Activated CD4-positive, alpha-beta T cell treated with anti-CD3 and anti-CD28 coated beads, Interleukin-2, amount 10 ng/mL, durations not matched to agents 7 days and 5 days (primary cell): Measurements from ENCODE around the gene HPF1. TPM values are rescaled to one million over a fixed set of nuclear protein-coding genes. Genes with fewer than 3 reads are reported as not detected.
"Not testable (repeated sequence)": the region's sequence is repeated elsewhere in the genome, so short reads cannot be mapped to it uniquely, and the experiment has no call there.

Experiments
- CTCF ChIA-PET: fragments of 350-600 bp; sonication (Branson Sonifier 250); formaldehyde crosslinking; loops from one replicate; lab custom pipeline; 2021; ENCODE audit warnings: antibody characterized with exemption; lab: Charles Lee
- POLR2A ChIA-PET: fragments of 350-600 bp; sonication (Branson Sonifier 250); formaldehyde crosslinking; loops from one replicate; lab custom pipeline; 2021; ENCODE audit warnings: antibody characterized with exemption; lab: Charles Lee
- DNase-seq: peaks from one replicate; pipeline ENCODE4 v3.0.0-alpha.2; 2020
- H3K27ac Mint-ChIP-seq: one replicate; pipeline ENCODE4 v1.8.0; 2021; ENCODE audit warnings: mild to moderate bottlenecking, moderate library complexity, mixed read lengths
- H3K27me3 Mint-ChIP-seq: one replicate; pipeline ENCODE4 v1.8.0; 2021; ENCODE audit warnings: mixed read lengths
- H3K36me3 Mint-ChIP-seq: one replicate; pipeline ENCODE4 v1.8.0; 2021; ENCODE audit warnings: low read depth, mixed read lengths
- H3K4me1 Mint-ChIP-seq: one replicate; pipeline ENCODE4 v1.8.0; 2021; ENCODE audit warnings: mixed read lengths
- H3K4me3 Mint-ChIP-seq: one replicate; pipeline ENCODE4 v1.8.0; 2021; ENCODE audit warnings: mild to moderate bottlenecking, moderate library complexity, mixed read lengths
- H3K9me3 Mint-ChIP-seq: one replicate; pipeline ENCODE4 v1.8.0; 2021; ENCODE audit warnings: mixed read lengths
- total RNA-seq, 2 experiments: library from RNA; stranded (reverse); gene quantifications; one replicate each; pipeline ENCODE4 v1.2.3, GENCODE V29; 2021

The HPF1 gene
- total RNA-seq: 10 to 100 TPM; 19.8 to 23.3 TPM

DNA sequence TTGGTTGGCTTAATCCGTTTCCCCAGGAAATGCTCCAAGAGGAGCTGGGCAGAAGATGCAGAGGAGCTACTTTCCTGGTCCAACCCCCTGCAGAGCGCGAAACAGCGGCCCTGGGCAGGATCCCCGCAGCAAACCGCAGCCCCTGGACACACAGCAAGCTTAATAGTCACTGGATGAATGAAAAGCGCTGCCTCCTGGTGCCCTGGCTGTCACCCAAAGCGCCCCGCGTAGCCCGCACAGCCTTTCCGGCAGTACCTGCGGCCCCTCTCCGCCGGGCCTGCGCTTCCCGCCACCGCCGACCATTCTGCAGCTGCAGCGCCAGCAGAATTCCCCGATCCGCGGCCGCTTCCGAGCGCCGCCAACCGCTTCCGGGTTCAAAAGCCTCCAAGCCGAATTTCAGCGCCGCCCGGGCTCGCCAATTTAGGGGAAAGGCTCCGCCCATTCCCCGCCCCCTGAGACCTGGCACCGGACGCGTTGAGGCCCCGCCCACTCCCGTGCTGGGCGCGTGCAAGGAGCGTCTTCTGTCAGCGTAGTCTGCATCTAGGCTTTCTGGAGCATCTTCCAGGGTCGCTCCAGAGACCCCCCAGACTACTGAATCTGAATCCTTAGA lies at the start of gene HPF1:
HPF1 (minus strand) TSS at position 370 of the 610 bp plus-strand sequence; CDS start at position 303, 67 bp downstream.
- Mint-ChIP-seq H3K4me1 (peaks cover 35% of the 10 kb centered on the region), H3K27ac (peak within 1 kb of the TSS; percentile 83), H3K27me3 (peaks cover 10% of the 10 kb centered on the region), H3K36me3 (no peaks in the 10 kb centered on the region), H3K9me3 (no peaks in the 10 kb centered on the region), H3K4me3 (peak within 1 kb of the TSS; percentile 80)
- POLR2A ChIA-PET: interaction anchor here (0.5 kb wide), 1 partner anchor 347 kb away, joined by 3 read pairs; no protein-coding TSS in a partner anchor
- CTCF ChIA-PET: no interaction called here
- DNase-seq: peak; percentile 94

DNA sequence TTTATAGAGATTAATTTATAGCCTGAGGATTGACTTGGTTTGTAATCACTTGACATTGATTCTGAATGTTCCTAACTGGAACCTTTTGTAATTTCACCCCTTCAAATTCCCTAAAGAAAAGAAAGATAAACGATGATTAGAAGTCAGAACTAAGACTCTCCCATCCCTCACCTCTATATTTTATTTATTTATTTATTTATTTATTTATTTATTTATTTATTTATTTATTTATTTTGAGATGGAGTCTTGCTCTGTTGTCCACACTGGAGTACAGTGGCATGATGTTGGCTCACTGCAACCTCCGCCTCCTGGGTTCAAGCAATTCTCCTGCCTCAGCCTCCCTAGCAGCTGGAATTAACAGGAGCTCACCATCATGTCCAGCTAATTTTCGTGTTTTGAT lies 49.0 kb upstream of the HPF1 start:
- POLR2A ChIA-PET, CTCF ChIA-PET, H3K4me3 Mint-ChIP-seq, H3K4me1 Mint-ChIP-seq, DNase-seq, H3K9me3 Mint-ChIP-seq, H3K27ac Mint-ChIP-seq, H3K27me3 Mint-ChIP-seq, H3K36me3 Mint-ChIP-seq: not testable (repeated sequence)

DNA sequence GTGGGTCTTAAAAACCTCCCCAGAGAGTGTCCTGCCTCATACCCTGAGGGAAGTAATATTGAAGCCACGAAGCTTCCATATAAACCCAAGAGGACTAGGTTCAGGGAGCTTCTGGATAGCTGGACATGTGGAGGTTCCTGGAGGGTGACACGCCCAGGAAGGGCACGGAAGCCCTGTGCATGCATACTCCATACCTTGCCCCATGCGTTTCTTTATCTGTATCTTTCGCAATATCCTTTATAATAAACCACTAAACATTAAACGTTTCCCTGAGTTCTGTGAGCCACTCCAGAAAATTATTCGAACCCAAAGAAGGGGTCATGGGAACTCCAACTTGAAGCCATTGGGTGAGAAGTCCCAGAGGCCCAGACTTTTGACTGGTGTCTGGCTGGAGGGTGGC lies 45.7 kb upstream of the HPF1 start:
- peaks cover 8% of the 10 kb centered on the region for H3K27me3 Mint-ChIP-seq
- H3K4me3 Mint-ChIP-seq: no peak overlapping the region
- no peak overlapping the region for H3K27ac Mint-ChIP-seq
- H3K9me3 Mint-ChIP-seq: no peaks in the 10 kb centered on the region
- ChIA-PET CTCF (interaction anchor here (0.6 kb wide), 1 partner anchor 38 kb away, joined by 3 read pairs; no protein-coding TSS in a partner anchor), POLR2A (no interaction called here)
- no peaks in the 10 kb centered on the region for H3K36me3 Mint-ChIP-seq
- DNase-seq: no peak
- no peaks in the 10 kb centered on the region for H3K4me1 Mint-ChIP-seq

DNA sequence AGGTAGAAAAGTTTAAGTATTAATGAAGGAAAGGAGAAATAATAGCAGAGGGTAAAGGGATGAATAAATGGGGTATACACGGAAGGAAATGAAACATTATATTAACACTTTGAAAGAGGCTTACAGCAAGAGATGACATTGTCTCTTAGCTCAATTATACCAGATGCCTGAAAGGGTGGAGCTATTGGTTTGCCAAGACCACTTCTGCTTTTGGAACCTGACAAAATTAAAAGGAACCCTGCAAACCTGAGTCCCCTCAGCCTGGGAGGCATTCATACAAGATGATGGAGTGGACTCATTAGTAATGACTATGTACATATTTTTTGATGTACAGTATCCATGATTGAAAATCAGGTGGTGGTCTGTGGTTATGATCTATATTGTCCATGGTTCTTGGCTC lies 45.1 kb upstream of the HPF1 start:
- POLR2A ChIA-PET: no interaction called here
- Mint-ChIP-seq H3K9me3 (no peaks in the 10 kb centered on the region), H3K36me3 (no peaks in the 10 kb centered on the region), H3K4me3 (no peak overlapping the region), H3K4me1 (no peaks in the 10 kb centered on the region), H3K27me3 (peaks cover 8% of the 10 kb centered on the region), H3K27ac (no peak overlapping the region)
- CTCF ChIA-PET: no interaction called here
- DNase-seq: no peak

DNA sequence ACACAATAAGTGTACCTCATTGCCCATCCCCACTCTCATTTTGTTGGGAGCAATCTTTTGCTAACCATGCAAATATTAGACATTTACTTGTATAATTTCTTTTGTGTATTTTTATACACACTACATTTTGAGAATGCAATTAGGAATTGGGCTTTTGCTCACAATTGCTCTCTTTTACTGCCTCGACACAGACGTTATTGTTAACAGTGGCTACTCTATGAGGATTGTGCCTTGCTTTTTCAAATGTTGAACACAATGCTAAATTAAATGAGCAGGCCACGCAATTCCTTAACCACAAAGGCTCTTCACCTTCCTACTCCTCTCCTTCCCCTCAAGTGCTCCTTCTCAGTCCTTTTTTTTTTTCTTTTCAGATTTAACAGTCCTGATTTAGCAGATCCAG lies 42.8 kb upstream of the HPF1 start:
- Mint-ChIP-seq H3K27ac (no peak overlapping the region), H3K9me3 (no peaks in the 10 kb centered on the region), H3K4me1 (no peaks in the 10 kb centered on the region), H3K27me3 (peaks cover 5% of the 10 kb centered on the region), H3K4me3 (no peak overlapping the region), H3K36me3 (no peaks in the 10 kb centered on the region)
- no peak for DNase-seq
- ChIA-PET POLR2A (no interaction called here), CTCF (no interaction called here)

DNA sequence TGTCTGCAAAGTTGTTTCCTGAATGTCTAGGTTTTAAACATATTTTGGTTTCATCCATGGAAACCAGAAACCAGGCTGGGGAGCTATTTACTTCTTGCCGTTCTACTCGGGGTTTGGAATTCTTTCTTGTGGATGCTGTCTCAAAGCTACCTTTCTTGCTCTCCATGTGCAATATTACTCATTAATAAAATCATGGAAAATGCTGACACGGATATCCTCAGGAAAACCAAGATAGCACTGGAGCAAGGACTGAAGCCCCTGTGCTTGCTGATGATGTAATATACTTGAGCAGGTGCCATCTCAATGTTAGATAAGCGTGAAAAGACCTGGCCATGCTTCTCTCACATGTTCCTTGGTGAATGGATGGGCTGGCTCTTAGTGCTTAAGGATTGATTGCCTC lies 41.5 kb upstream of the HPF1 start:
- Mint-ChIP-seq H3K4me1 (no peaks in the 10 kb centered on the region), H3K9me3 (no peaks in the 10 kb centered on the region), H3K27ac (no peak overlapping the region), H3K27me3 (peaks cover 5% of the 10 kb centered on the region), H3K36me3 (no peaks in the 10 kb centered on the region), H3K4me3 (no peak overlapping the region)
- ChIA-PET POLR2A (no interaction called here), CTCF (no interaction called here)
- DNase-seq: no peak

DNA sequence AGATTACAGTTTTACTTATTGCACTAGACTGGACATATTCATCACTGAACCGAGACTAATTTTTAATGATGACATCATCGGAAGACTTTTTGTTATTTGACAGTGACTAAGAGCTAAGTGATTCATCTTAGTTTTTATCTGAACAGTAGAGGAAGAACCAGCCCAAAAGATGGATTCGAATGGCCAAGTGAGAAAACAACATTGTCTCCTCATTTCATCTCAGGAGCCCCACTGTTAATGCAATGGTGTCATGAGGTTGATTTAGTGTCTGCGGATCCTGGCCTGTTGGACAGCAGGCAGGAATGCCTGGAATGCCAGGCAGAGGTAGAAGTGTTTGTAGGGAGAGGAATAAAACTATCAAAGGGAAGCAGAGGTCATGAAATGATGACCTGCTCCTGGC lies 37.8 kb upstream of the HPF1 start:
- ChIA-PET CTCF (interaction anchor here (0.6 to 1.8 kb wide), 3 partner anchors 9 to 20 kb away, joined by 3 to 4 read pairs (median 3); no protein-coding TSS in a partner anchor), POLR2A (no interaction called here)
- no peak overlapping the region for H3K4me3 Mint-ChIP-seq

DNA sequence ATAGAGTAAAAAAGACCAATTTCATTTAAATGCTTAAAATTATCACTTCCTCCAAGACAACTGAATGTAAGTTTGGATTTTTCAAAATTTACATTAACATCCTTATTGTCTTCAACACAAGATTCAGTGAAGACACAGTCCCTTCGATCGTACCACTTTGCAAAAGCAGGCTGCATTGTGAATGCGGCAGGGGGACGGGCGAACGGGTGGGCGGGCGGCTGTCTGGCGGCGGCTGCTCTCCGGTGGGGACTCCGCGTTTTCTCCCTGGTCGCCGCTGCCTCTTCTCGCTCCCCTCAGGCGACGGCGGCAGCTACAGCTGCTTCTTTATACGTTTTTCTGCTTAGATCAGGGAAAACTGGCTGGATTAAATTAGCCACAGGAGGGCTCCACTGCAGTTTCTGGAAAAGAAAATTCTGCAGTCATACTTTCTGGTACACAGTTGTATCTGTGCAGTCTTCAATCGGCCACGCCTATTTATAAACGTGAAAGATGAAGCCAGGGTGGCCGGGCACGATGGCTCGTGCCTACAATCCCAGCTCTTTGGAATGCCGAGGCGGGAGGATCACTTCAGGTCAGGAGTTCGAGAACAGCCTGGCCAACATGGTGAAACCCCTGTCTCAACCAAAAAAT lies 33.9 kb upstream of the HPF1 start:
- Mint-ChIP-seq H3K4me1 (peaks cover 5% of the 10 kb centered on the region), H3K9me3 (no peaks in the 10 kb centered on the region), H3K27me3 (peaks cover 21% of the 10 kb centered on the region), H3K36me3 (no peaks in the 10 kb centered on the region), H3K27ac (no peak overlapping the region), H3K4me3 (no peak overlapping the region)
- POLR2A ChIA-PET: no interaction called here
- CTCF ChIA-PET: interaction anchor here (1.1 to 1.6 kb wide), 2 partner anchors 17 to 19 kb away, joined by 4 to 6 read pairs; no protein-coding TSS in a partner anchor
- DNase-seq: peak; percentile 7

More for the DNA sequence above, 37.8 kb upstream of the HPF1 start:
- Mint-ChIP-seq H3K36me3 (no peaks in the 10 kb centered on the region), H3K9me3 (no peaks in the 10 kb centered on the region), H3K4me1 (peaks cover 5% of the 10 kb centered on the region), H3K27ac (no peak overlapping the region), H3K27me3 (peaks cover 22% of the 10 kb centered on the region)
- DNase-seq: no peak

DNA sequence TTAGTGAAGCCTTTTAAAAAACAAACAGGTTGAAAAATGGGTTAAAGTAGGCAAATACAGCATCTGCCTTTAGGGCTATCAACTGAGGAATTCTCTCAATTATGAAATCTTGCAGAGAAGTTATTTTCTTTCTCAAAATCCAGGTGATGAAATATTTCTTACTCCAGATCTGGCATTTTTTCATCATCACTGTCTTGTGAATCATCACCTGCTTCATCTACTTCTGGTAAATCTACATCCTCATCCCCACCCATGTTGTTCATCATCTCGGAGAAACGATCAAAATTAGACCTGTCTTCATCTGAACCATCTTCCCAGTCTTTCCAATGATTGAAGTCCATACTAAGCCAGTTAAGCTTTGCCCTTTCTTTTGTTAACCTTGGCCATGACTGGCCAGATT lies 33.3 kb upstream of the HPF1 start:
- H3K36me3 Mint-ChIP-seq: no peaks in the 10 kb centered on the region
- POLR2A ChIA-PET: no interaction called here
- H3K4me1 Mint-ChIP-seq: peaks cover 5% of the 10 kb centered on the region
- H3K27ac Mint-ChIP-seq: no peak overlapping the region
- peaks cover 20% of the 10 kb centered on the region for H3K27me3 Mint-ChIP-seq
- H3K4me3 Mint-ChIP-seq: no peak overlapping the region
- H3K9me3 Mint-ChIP-seq: no peaks in the 10 kb centered on the region
- CTCF ChIA-PET: interaction anchor here (1.1 to 1.6 kb wide), 2 partner anchors 16 to 20 kb away, joined by 4 to 6 read pairs; no protein-coding TSS in a partner anchor
- no peak for DNase-seq

DNA sequence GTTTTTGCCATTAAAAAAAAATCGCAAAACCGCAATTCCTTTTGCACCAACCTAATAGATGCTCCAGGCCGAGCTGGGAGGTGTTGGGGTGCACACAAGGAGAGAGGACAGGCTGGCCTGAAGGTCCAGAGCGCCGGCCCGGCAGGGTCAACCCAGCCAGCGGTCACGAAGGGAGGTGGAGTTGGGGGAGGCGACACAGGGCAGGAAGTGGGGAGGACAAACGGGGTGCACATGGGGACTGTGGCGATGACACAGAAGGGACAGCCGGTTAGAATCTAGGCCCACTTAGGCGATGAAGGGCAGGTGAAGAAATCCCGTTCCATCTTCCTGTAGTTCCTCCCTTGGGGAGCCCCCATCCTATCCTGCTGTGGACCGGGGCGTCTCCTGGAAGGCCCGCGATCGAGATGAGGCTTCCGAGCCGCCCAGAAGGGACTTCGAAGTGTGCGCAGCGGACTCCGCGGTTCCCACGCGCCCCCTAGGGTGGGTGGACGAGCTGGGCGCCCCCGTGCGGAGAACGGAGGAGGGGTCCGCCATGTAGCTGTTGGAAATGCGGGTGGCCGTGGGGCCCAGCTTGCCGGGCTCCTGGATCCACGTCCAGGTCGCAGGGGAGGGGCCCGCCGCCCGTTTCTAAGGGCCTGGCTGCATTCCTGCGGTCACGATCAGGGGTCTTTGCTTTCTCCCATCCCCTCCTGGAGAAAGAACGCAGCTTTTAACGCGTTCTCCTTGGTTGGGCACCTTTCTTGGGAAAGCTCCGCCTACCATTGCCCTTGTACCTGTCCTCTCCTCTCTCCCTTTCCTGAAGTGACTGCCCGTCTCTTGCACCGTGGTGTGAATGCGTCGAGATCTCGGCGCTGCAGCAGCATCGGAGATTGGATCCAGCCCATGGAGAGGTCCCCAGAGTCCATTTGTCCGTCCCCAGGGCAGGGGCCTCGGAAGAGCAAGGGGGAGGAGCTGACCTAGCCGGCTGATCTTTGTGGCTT lies 17.0 kb upstream of the HPF1 start:
- POLR2A ChIA-PET: interaction anchor here (0.6 kb wide), 1 partner anchor 46 kb away, joined by 3 read pairs; no protein-coding TSS in a partner anchor
- CTCF ChIA-PET: interaction anchor here (0.9 to 1.6 kb wide), 3 partner anchors 16 to 162 kb away, joined by 4 to 5 read pairs (median 4); partner anchors contain the start of gene NEK1
- Mint-ChIP-seq H3K27ac (no peak overlapping the region), H3K4me3 (no peak overlapping the region), H3K9me3 (no peaks in the 10 kb centered on the region), H3K27me3 (peaks cover 21% of the 10 kb centered on the region), H3K36me3 (no peaks in the 10 kb centered on the region), H3K4me1 (peaks cover 10% of the 10 kb centered on the region)
- DNase-seq: peak; percentile 10

DNA sequence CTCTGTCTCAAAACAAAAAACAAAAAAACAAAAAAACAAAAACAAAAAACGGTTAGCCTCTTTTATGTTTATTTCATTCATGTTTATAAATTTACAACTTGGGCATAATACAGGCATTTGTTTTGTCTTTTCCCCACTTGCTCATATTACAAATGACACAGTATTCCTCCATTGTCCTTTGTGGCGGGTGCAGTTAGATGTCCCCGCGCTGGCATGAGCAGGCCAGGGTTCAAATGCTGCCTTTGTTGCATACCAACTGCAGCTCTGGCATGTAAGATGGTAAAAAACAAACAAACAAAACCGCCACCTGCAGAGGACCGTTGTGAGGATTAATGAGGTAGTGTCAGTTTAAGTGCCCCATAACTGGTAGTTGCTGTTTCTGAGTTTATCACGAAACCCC lies 16.1 kb upstream of the HPF1 start:
- H3K27me3 Mint-ChIP-seq: peaks cover 21% of the 10 kb centered on the region
- no peak for DNase-seq
- ChIA-PET POLR2A (no interaction called here), CTCF (no interaction called here)
- no peak overlapping the region for H3K4me3 Mint-ChIP-seq
- no peaks in the 10 kb centered on the region for H3K36me3 Mint-ChIP-seq
- H3K9me3 Mint-ChIP-seq: no peaks in the 10 kb centered on the region
- H3K27ac Mint-ChIP-seq: no peak overlapping the region
- peaks cover 10% of the 10 kb centered on the region for H3K4me1 Mint-ChIP-seq

DNA sequence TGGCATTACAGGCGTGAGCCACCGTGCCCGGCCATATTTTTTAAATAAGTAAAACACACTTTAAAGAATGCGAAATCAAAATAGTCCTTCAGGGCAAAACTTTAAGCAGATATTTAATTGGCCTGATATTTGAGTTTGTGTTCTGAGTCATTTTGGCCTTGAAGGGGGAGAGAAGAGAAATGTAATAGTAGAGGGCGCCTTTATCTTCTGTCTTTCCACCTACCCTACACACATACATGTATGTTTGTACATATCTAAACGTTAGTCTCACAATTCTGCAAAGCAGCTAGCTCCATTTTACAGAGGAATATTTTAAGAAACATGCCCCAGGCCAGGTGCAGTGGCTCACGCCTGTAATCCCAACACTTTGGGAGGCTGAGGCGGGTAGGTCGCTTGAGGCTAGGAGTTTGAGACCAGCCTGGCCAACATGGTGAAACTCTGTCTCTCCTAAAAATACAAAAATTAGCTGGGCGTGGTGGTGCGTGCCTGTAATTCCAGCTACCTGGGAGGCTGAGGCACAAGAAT lies 13.9 kb upstream of the HPF1 start:
- Mint-ChIP-seq H3K4me1 (peaks cover 10% of the 10 kb centered on the region), H3K27me3 (peaks cover 18% of the 10 kb centered on the region)
- H3K36me3 Mint-ChIP-seq, POLR2A ChIA-PET, H3K27ac Mint-ChIP-seq, H3K4me3 Mint-ChIP-seq, CTCF ChIA-PET, H3K9me3 Mint-ChIP-seq, DNase-seq: not testable (repeated sequence)
